ENCODE data around the gene RGL2. TPM values are rescaled to one million over a fixed set of nuclear protein-coding genes. Genes with fewer than 3 reads are reported as not detected.
A peak's percentile ranks its signal among the peaks of the same experiment; 100 is the strongest.
"Not testable (repeated sequence)": the region's sequence is repeated elsewhere in the genome, so short reads cannot be mapped to it uniquely, and the experiment has no call there.

Gene RGL2
- total RNA-seq, 1 donor from 2014 or later = 77.6 TPM

DNA sequence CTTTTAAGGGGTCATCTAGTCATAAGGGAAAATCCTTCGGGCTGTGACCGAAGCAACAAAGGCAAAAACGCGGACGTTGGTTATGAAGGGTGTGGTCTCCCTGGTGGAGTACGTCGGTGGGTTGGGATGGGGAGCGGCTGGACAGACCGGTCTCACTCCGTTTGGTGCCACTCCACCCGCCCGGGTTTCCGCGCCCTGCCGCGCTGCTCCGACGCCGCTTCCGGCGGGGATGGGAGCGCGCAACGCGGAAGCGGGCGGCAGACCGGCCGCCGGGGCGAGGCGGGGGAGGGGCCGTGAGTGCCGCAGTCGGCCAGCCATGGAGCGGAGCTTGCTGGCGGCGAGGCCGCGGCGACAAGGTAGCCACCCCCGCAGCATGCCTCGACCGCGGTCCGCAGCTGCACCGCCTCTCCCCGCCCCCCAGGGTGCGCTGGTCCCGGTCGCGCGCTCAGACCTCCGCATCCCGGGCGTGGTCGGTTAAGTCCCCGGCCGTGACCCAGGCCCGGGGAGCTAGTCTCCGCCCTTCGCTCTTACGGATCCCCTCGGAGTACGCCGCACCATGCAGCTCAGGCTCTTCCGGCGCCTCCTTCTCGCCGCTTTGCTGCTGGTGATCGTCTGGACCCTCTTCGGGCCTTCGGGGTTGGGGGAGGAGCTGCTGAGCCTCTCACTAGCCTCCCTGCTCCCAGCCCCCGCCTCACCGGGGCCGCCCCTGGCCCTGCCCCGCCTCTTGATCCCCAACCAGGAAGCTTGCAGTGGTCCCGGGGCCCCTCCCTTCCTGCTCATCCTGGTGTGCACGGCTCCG, 21.7 kb downstream of the RGL2 start, which contains the start of gene B3GALT4:
TSS of gene B3GALT4 (plus strand) at position 260 of the 799 bp plus-strand sequence. CDS start at position 557, 297 bp downstream.
- Mint-ChIP-seq H3K4me3 (ENCODE audit: unreplicated experiment) (peak within 1 kb of the TSS; percentile 84), H3K27me3 (ENCODE audit: unreplicated experiment) (no peaks in the 10 kb centered on the region), H3K4me1 (ENCODE audit: unreplicated experiment) (peaks cover 55% of the 10 kb centered on the region), H3K9me3 (ENCODE audit: unreplicated experiment) (no peaks in the 10 kb centered on the region), H3K27ac (ENCODE audit: unreplicated experiment) (peak within 1 kb of the TSS; percentile 94), H3K36me3 (ENCODE audit: unreplicated experiment) (peaks cover 30% of the 10 kb centered on the region)
- DNase-seq (ENCODE audit: extremely low spot score, unreplicated experiment) = no peak
- TF ChIP-seq, protein P1, sequence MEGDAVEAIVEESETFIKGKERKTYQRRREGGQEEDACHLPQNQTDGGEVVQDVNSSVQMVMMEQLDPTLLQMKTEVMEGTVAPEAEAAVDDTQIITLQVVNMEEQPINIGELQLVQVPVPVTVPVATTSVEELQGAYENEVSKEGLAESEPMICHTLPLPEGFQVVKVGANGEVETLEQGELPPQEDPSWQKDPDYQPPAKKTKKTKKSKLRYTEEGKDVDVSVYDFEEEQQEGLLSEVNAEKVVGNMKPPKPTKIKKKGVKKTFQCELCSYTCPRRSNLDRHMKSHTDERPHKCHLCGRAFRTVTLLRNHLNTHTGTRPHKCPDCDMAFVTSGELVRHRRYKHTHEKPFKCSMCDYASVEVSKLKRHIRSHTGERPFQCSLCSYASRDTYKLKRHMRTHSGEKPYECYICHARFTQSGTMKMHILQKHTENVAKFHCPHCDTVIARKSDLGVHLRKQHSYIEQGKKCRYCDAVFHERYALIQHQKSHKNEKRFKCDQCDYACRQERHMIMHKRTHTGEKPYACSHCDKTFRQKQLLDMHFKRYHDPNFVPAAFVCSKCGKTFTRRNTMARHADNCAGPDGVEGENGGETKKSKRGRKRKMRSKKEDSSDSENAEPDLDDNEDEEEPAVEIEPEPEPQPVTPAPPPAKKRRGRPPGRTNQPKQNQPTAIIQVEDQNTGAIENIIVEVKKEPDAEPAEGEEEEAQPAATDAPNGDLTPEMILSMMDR (IDR thresholded peaks at IDR 0.05) = peak; percentile 62

DNA sequence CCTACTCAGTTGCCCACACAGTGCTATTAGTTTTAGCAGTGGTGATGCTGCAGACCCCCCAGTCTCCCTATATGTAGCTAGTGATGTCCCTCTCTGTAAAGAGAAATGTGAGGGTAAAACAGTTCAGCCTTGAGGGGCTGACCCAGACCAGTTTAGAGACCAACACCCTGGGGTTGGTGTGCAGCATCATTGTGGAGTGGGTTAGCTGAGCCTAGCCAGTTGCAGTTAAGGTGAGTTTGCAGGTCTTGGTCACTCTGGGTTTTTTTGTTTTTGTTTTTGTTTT, 22.2 kb downstream of the RGL2 start:
- H3K4me3 Mint-ChIP-seq (ENCODE audit: unreplicated experiment) = peak overlapping the region; percentile 79
- H3K36me3 Mint-ChIP-seq (ENCODE audit: unreplicated experiment) = peaks cover 28% of the 10 kb centered on the region
- TF ChIP-seq, protein P1 (IDR thresholded peaks at IDR 0.05) = no peak
- H3K27ac Mint-ChIP-seq (ENCODE audit: unreplicated experiment) = peak overlapping the region; percentile 85
- H3K4me1 Mint-ChIP-seq (ENCODE audit: unreplicated experiment) = peaks cover 59% of the 10 kb centered on the region
- no peaks in the 10 kb centered on the region for H3K27me3 Mint-ChIP-seq (ENCODE audit: unreplicated experiment)
- no peak for DNase-seq (ENCODE audit: extremely low spot score, unreplicated experiment)
- no peaks in the 10 kb centered on the region for H3K9me3 Mint-ChIP-seq (ENCODE audit: unreplicated experiment)

DNA sequence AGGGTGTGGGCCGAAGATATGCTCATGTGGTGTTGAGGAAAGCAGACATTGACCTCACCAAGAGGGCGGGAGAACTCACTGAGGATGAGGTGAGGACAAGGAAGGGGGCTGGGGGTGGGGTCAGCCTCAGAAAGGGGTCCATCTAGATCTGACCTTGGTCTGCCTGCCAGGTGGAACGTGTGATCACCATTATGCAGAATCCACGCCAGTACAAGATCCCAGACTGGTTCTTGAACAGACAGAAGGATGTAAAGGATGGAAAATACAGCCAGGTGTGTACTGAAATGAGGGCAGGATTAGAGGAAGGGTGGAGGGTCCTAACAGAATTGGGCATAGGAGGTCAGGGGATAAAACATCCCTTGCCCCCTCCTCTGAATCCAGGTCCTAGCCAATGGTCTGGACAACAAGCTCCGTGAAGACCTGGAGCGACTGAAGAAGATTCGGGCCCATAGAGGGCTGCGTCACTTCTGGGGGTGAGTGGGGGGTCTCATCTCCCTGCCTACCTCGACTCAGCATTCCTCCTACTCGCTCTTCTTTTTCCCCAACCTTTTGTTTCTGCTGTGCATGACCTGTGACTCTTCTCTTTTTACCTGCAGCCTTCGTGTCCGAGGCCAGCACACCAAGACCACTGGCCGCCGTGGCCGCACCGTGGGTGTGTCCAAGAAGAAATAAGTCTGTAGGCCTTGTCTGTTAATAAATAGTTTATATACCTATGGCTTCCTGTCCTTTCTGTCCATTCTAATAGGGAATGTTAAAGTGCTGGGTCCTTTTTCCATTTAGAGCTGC, 22.8 kb downstream of the RGL2 start:
- Mint-ChIP-seq H3K27ac (ENCODE audit: unreplicated experiment) (peak overlapping the region; percentile 85), H3K4me3 (ENCODE audit: unreplicated experiment) (peak overlapping the region; percentile 79), H3K36me3 (ENCODE audit: unreplicated experiment) (peaks cover 28% of the 10 kb centered on the region), H3K4me1 (ENCODE audit: unreplicated experiment) (peaks cover 63% of the 10 kb centered on the region)
- not testable (repeated sequence) for H3K9me3 Mint-ChIP-seq (ENCODE audit: unreplicated experiment); H3K27me3 Mint-ChIP-seq (ENCODE audit: unreplicated experiment); DNase-seq (ENCODE audit: extremely low spot score, unreplicated experiment)

DNA sequence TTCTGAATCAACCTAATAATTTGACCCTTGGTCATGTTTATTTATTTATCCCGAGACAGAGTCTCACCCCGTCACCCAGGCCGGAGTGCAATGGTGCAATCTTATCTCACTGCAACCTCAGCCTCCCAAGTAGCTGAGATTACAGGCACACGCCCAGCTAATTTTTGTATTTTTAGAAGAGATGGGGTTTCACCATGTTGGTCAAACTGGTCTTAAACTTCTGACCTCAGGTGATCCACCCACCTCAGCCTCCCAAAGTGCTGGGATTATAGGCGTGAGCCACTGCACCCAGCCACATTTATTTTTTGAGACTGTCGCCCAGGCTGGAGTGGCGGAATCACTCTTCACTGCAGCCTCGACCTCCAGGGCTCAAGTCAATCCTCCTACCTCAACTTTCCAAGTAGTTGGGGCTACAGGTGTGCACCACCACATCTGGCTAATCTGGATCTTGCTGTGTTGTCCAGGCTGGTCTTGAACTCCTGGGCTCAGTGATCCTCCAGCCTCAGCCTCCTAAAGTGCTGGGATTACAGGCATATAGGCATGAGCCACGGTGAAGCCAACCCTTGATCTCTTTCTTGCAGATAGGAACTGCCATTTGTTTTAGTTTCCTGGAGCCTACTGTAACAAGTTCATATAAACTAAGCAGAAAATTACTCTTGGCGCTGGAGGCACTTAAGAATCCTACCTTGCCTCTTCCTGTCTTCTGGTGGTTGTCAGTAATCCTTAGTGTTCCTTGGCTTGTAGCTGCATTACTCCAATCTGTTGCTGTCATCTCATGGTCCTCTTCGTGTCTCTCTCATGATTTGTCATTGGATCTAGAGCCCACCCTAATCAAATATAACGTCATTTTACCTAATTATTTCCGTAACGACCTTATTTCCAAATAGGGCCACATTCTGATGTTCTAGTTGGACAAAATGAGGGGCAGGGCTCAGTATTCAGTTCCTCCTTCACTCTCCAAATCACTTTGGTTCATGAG, 24.5 kb downstream of the RGL2 start:
- no peak for DNase-seq (ENCODE audit: extremely low spot score, unreplicated experiment)
- H3K4me1 Mint-ChIP-seq (ENCODE audit: unreplicated experiment) = peaks cover 73% of the 10 kb centered on the region
- H3K36me3 Mint-ChIP-seq (ENCODE audit: unreplicated experiment) = peaks cover 25% of the 10 kb centered on the region
- no peaks in the 10 kb centered on the region for H3K9me3 Mint-ChIP-seq (ENCODE audit: unreplicated experiment)
- no peaks in the 10 kb centered on the region for H3K27me3 Mint-ChIP-seq (ENCODE audit: unreplicated experiment)
- H3K27ac Mint-ChIP-seq (ENCODE audit: unreplicated experiment) = peak overlapping the region; percentile 78
- H3K4me3 Mint-ChIP-seq (ENCODE audit: unreplicated experiment) = peak overlapping the region; percentile 100
- TF ChIP-seq, protein P1 (IDR thresholded peaks at IDR 0.05) = no peak

Measured in osteocyte (in vitro differentiated cells).